Measurements from ENCODE around the gene PLXNA4. TPM values are rescaled to one million over a fixed set of nuclear protein-coding genes. Genes with fewer than 3 reads are reported as not detected.

The PLXNA4 gene
- polyA plus RNA-seq, 1 donor (not counting 4 experiments of a cell fraction or from before 2014, with no cell fraction given): 0.01 TPM

DNA sequence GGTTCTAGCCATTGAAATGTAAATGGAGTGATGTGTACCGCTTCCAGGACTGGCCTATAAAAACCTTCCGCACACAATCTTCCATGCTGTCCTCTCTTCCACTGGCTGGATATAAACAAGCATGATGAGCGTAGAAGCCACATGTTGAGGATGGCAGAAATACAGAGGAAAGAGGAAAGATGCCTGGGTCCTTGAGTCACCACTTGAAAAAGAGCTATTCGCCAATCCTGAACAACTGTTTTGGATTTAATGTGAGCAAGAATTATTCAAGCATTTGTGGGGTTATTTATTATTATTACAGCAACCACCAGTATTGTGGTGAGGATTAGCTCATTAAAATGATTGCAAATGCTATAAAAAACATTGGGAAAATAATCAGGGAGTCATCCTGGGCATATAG lies 45.8 kb upstream of the PLXNA4 start:
- Histone ChIP-seq H3K4me3 (ENCODE audit: control insufficient read depth in 2 of 3, extremely low read depth in 1 of 3, insufficient read depth in 2 of 3, low read depth in 1 of 3, low read length in 3 of 3) (no peak overlapping the region), H4K20me1 (ENCODE audit: control insufficient read depth, extremely low read depth, insufficient read depth, low read length) (no peaks in the 10 kb centered on the region), H3K79me2 (ENCODE audit: control insufficient read depth, insufficient read depth, low read length) (no peaks in the 10 kb centered on the region), H3K4me1 (ENCODE audit: control insufficient read depth, extremely low read depth, insufficient read depth, low read length) (no peaks in the 10 kb centered on the region), H2AFZ (ENCODE audit: control insufficient read depth, low read length) (no peak overlapping the region), H3K4me2 (ENCODE audit: control insufficient read depth, extremely low read depth, insufficient read depth, low read depth, low read length) (no peak overlapping the region), H3K27ac (ENCODE audit: control insufficient read depth, insufficient read depth, low read length) (no peak overlapping the region), H3K9me1 (ENCODE audit: control insufficient read depth, extremely low read depth, insufficient read depth, low read length) (no peaks in the 10 kb centered on the region), H3K27me3 (ENCODE audit: control insufficient read depth, extremely low read depth, insufficient read depth, low read length) (no peaks in the 10 kb centered on the region), H3K36me3 (ENCODE audit: control insufficient read depth in 2 of 2, extremely low read depth in 1 of 2, insufficient read depth in 2 of 2, low read length in 2 of 2) (no peaks in the 10 kb centered on the region), H3K9me3 (ENCODE audit: control insufficient read depth, low read depth, low read length) (no peaks in the 10 kb centered on the region), H3K9ac (ENCODE audit: control insufficient read depth, extremely low read depth, insufficient read depth, low read length) (no peak overlapping the region)
- TF ChIP-seq CTCF (optimal IDR thresholded peaks at IDR 0.05 in 1 of 3, IDR thresholded peaks at IDR 0.05 in 1 of 3, conservative IDR thresholded peaks at IDR 0.05 in 1 of 3; ENCODE audit: extremely low read depth in 1 of 3, insufficient read depth in 2 of 3, low read length in 3 of 3): no peak
- TF ChIP-seq EZH2 (IDR thresholded peaks at IDR 0.05; ENCODE audit: low read length): no peak
- dilution Hi-C loops (cut with MboI; ENCODE audit: extremely low pct_ligation_motif_present, low sequenced_read_pairs): no loop called here
- DNase-seq (ENCODE audit: low read depth, low spot score): no peak
- FAIRE-seq: no peak

DNA sequence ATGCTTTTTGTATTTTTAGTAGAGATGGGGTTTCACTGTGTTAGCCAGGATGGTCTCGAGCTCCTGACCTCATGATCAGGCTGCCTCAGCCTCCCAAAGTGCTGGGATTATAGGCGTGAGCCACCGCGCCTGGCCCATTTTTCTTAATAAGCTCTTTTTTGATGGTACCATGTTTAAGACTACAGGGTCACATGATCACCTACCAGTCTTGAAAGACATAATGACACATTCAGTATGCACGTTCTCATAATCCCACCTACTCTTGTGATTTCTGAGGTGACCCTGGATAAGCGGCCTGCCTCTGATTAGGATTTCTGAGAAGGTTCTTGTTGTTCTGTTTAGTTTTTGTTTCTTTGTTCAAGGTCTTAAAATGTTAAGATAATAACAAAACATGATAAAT lies 43.7 kb upstream of the PLXNA4 start:
- Histone ChIP-seq H2AFZ (ENCODE audit: control insufficient read depth, low read length) (no peak overlapping the region), H3K4me1 (ENCODE audit: control insufficient read depth, extremely low read depth, insufficient read depth, low read length) (no peaks in the 10 kb centered on the region), H3K27me3 (ENCODE audit: control insufficient read depth, extremely low read depth, insufficient read depth, low read length) (peaks cover 11% of the 10 kb centered on the region), H3K9ac (ENCODE audit: control insufficient read depth, extremely low read depth, insufficient read depth, low read length) (no peak overlapping the region), H3K27ac (ENCODE audit: control insufficient read depth, insufficient read depth, low read length) (no peak overlapping the region), H3K79me2 (ENCODE audit: control insufficient read depth, insufficient read depth, low read length) (no peaks in the 10 kb centered on the region), H3K36me3 (ENCODE audit: control insufficient read depth in 2 of 2, extremely low read depth in 1 of 2, insufficient read depth in 2 of 2, low read length in 2 of 2) (no peaks in the 10 kb centered on the region), H3K9me1 (ENCODE audit: control insufficient read depth, extremely low read depth, insufficient read depth, low read length) (no peaks in the 10 kb centered on the region), H3K4me3 (ENCODE audit: control insufficient read depth in 2 of 3, extremely low read depth in 1 of 3, insufficient read depth in 2 of 3, low read depth in 1 of 3, low read length in 3 of 3) (no peak overlapping the region), H4K20me1 (ENCODE audit: control insufficient read depth, extremely low read depth, insufficient read depth, low read length) (no peaks in the 10 kb centered on the region), H3K9me3 (ENCODE audit: control insufficient read depth, low read depth, low read length) (no peaks in the 10 kb centered on the region), H3K4me2 (ENCODE audit: control insufficient read depth, extremely low read depth, insufficient read depth, low read depth, low read length) (no peak overlapping the region)
- dilution Hi-C loops (cut with MboI; ENCODE audit: extremely low pct_ligation_motif_present, low sequenced_read_pairs): no loop called here
- DNase-seq (ENCODE audit: low read depth, low spot score) (no peak), FAIRE-seq (no peak)
- no peak for TF ChIP-seq EZH2 (IDR thresholded peaks at IDR 0.05; ENCODE audit: low read length)
- TF ChIP-seq CTCF (optimal IDR thresholded peaks at IDR 0.05 in 1 of 3, IDR thresholded peaks at IDR 0.05 in 1 of 3, conservative IDR thresholded peaks at IDR 0.05 in 1 of 3; ENCODE audit: extremely low read depth in 1 of 3, insufficient read depth in 2 of 3, low read length in 3 of 3): no peak

Measured in keratinocyte (primary cell).